ENCODE data around the gene USP28.

USP28 gene

GRCh38 chr11:113876798-113877669 lies 1.7 kb upstream of the USP28 start:
- DNase-seq: no peak

DNA sequence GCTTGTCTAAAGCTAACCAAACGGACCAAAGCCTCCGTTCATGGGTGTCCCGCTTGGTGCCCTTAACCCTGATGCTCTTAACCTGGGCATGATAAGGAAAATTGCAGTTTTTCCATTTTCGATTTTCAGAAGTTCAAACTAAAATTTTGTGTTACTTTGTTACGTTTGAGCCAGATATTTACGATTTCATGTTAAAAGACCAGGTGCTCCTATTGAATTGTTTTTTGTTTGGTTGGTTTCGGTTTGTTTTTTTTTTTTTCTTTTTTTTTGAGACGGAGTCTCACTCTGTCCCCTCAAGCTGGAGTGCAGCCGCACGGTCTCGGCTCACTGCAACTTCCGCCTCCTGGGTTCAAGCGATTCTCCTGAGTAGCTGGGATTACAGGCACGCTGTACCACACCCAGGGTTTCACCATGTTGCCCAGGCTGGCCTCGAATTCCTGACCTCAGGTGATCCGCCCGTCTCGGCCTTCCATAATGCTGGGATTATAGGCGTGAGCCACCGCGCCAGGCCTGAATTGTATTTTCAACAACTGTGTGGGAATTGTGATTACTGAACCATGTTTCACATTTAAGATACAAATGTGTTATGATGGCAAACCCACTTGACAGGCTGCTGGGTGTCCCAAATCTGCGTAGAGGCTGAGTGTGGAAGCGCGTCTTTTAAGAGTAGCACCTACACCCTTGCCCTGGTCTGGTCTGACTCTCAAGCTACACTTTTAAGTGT lies 864 bp upstream of the USP28 start:
- no peak for DNase-seq

GRCh38 chr11:113874581-113875233 lies 665 bp downstream of the USP28 start:
- no peak for DNase-seq

DNA sequence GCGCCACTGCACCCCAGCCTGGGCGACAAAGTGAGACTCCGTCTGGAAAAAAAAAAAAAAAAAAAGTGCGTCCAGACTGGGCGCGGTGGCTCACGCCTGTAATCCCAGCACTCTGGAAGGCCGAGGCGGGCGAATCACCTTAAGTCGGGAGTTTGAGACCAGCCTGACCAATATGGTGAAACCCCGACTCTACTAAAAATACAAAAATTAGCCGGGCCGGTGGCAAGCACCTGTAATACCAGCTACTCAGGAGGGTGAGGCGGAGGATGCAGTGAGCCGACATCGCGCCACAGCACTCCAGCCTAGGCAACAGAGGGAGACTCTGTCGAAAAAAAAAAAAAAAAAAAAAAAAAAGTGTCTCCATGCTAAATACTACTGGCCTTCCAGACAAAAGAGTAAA lies 1.3 kb downstream of the USP28 start:
- no peak for DNase-seq

GRCh38 chr11:113873236-113873626 lies 2.1 kb downstream of the USP28 start:
- no peak for DNase-seq

- no peak for DNase-seq
Observed at GRCh38 chr11:113871336-113871735, 4.0 kb downstream of the USP28 start.

DNA sequence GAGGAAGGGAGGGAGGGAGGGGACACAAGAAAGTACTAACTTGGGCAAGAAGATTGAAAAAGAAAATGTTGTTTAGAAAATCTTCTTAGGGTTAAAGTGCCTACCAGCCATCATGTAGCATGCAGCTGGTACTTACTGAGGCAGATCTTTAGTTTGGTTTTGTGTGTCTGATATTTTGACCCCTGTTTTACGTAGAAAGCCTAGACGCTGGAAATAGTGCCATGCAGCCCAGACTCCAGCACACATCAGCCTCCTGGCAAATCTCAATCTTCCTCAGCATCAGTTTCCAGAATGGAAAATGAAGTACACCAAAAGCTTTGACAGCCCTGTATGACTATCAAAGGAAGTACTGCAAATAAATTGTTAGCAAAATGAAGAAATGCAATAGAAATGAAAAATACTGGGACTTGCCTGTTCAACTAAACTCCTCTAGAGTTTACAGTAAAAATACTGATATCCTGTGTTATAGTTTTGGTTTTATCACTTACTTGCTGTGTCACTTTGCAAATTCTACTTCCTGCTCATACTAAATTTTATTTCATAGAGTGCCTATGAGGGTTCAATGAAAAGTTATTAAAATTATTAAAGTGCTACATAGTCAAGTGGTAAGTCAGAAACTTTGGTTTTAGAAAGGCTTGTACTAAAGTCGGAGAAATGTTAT lies 7.4 kb downstream of the USP28 start:
- no peak for DNase-seq

- no peak for DNase-seq
Observed at GRCh38 chr11:113865873-113866272, 9.5 kb downstream of the USP28 start.

DNA sequence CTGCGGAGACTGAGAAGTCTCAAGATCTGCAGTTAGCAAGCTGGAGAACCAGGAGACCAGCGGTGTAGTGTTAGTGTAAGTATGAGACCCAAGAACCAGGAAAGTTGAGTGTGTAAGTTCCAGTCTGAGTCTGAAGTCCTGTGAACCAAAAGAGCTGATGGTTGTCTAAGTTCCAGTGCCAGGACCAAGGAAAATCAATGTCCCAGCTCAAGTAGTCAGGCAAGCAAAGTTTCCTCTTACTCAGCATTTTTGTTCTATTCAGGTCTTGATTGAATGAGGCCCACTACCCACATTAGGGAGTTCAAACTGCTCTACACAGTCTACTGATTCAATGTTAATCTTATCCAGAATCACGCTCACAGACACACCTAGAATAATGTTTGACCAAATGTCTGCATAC lies 11.0 kb downstream of the USP28 start:
- no peak for DNase-seq

DNA sequence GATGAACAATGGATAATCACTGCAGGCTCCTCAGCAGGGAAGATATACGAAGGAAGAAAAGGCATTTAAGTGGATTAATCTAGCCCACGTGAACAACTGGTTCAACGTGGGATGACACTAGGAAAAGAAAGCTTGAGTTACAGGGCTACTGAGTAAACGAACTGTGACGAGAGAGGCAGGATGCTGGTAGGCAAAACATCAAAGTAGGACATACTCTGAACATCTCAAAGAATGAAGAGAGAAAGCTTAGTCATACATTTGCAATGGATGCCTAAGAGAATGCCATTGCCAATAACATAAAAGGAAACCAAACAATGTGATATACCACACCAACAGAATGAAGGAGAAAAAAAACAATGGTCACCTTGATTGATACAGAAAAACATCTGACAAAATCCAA lies 12.9 kb downstream of the USP28 start:
- no peak for DNase-seq

- DNase-seq: no peak
Observed at GRCh38 chr11:113859665-113860064, 15.7 kb downstream of the USP28 start.

DNA sequence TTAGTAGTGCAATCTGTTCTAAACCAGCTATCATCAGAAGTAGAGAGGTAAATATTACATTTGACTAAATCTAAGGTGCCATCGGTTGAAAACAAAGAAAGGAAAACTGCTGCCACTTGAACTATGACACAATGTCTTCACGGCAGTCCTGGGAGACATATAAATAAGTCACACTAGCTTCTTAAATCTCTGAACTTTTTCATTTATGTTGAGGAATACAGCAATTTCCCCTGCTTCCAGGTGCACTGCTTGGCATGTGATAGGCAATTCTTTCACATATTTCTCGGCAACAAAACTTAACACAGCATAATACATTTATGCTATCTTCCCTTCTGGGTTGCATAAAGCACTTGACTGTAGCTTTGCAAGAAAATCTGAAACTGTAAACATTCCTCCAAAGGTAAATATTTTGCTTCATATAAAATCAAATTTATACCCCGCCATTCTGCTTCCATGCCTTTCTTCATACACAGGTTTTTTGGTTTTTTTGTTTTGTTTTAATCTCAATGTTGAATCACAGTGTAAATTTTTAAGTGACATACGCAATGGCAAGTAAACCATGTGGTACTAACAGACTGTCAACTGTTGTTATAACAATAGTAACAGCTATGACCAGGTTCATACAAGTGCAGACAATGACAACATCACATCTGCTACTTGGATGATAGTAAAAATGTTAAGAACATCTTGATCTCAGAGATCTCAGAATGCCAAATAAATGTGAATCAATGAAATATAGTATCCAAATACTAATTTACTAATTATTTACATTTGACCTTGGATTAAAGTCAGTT lies 18.2 kb downstream of the USP28 start:
- no peak for DNase-seq

- DNase-seq: no peak
Observed at GRCh38 chr11:113855803-113856202, 19.6 kb downstream of the USP28 start.

GRCh38 chr11:113850188-113850587 lies 25.2 kb downstream of the USP28 start:
- no peak for DNase-seq

DNA sequence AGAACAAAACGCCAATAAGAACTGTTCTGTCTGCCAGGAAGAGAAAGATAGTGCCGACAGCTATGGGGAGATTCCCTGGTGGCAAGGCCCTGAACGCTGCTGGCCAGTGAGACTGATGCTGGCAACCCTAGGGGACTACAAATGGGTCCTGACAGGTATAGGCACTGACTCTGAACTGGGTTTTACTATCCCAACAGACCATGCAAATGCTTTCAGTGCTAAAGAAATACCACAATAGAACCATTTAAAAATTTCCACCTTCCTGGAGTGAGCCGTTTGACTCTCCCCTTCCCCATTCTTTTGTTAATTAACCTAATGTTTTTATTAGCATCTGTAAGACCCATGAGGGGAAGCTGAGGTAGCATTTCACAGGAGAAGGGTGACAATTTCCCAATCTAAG lies 25.7 kb downstream of the USP28 start:
- no peak for DNase-seq

DNA sequence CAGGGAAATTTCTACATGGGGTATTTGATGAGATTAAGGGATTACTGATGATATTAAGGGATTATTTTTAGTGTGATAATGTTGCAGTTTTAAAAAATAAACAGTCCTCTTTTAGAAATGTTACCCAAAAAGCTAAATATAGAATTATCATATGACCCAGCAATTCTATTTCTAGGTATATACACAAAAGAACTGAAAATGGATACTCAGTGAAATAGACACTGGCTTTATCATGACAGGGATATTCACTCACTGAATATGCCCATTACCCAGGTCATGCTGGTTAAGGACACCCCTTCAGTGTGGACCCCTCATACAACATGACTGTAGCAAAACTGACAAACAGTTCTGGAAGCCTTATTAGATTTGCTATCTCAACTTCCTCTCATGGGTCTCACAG lies 27.8 kb downstream of the USP28 start:
- DNase-seq: no peak

DNA sequence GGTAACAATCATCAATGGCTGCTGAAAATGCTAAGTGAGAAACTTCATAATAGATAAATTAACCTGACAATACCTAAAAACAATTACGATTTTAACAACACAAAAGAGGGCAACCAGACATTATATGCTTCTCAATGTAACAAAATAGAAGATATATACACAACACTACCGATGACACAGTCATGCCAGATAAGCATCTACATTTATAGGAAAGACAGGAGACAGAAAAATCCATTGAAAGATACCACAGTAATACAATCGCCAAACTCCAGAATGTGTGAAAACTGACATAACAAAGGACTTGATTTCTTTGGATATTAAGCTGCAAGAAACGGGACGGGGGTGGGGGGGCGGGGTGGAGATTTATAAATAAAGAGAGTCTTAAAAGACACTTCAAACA lies 28.3 kb downstream of the USP28 start:
- DNase-seq: no peak

DNA sequence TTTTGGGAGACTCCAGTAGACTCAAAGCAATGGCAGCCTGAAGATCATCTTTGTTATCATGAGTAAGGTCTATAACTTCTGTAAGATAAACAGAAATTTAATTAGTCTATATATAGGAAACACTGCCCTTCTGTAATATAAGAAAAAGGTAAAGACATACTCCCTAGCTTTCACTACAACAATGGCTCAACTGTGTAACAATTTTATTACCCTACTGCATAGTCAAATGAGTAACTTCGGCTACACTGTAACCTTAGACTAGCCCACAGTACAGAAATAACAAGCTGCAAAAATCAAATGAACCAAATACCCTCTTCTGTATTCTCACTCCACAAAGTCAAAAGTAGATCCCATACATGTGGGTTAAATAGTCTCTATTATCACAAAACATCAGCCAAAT lies 33.7 kb downstream of the USP28 start:
- DNase-seq: no peak

DNA sequence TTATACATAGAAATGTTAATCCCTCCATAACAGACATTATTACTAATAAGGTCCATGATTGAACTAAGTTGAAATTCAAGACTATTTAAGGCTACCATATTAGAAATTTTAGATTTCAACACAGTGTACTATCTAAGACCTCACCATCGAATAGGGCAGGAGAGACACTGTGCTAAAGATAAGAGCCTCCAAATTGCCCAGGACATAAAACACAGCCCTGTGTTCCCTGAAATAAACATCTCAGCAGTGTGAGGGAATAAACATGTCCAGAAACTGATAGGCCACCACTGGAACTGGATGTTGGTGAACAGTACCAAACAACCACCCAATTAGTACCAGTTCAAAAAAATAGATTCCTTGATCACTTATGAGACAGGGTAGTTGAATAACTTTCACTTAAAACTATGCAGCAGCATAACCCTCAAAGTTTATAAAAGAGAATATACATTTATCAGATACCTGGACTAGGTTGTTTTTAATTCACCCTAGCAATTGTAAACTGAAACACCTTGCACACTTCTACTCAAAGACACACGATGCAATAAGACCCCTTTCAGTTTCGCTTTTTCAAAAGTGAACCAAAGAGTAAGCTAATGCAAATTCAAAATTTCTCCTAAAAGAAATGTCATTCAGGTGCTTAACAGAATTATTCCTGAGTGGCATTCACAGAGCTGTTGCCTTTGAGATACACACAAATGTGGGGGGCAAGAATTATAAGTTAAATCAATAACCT lies 34.3 kb downstream of the USP28 start:
- DNase-seq: no peak

- no peak for DNase-seq
Observed at GRCh38 chr11:113839842-113840241, 35.5 kb downstream of the USP28 start.

- DNase-seq: no peak
Observed at GRCh38 chr11:113838005-113838404, 37.4 kb downstream of the USP28 start.

- no peak for DNase-seq
Observed at GRCh38 chr11:113835306-113835705, 40.1 kb downstream of the USP28 start.
